Measurements from ENCODE around the gene ZNRF1.

ZNRF1 gene

GRCh38 chr16:75099738-75100602 lies 101.1 kb downstream of the ZNRF1 start:
- peak; percentile 69 for DNase-seq

DNA sequence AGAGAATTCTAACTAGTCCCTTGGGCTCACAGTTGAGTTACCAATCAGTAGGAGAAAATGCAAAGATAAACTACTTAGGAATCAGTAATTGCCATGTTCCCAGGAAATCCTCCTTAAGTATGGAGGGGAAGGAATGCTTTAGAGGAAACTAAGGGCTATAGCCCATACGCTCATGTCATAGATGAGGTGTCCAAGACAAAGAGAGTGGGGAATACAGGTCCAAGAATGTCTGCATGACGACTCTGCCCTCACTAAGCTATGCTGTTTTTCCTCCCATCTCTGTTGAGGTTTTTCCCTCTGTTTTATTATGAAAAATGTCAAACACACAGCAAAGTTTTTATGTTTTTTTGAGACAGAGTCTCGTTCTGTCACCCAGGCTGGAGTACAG lies 101.8 kb downstream of the ZNRF1 start:
- no peak for DNase-seq

DNA sequence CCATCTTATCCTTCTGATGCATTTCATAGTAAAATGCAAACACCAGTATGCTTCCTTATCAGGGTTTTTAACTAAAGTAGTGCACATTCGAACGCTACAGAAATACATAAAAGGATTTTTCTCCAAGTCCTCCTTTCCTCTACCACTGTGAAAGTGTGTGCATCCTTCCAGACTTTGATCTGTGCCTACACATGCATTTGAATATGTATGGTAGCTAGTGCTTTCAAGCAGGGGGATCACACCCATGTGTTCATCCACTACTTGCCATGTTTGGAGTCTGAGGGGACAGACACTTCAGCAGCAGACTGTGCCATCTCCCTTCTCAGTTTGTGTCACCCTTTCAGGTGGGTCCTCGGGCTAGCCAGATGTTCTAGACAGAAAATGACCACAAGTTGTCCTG lies 102.8 kb downstream of the ZNRF1 start:
- no peak for DNase-seq

- DNase-seq: no peak
Measured at GRCh38 chr16:75102595-75102994, 103.8 kb downstream of the ZNRF1 start.

- DNase-seq: no peak
Measured at GRCh38 chr16:75103994-75104393, 105.2 kb downstream of the ZNRF1 start.

GRCh38 chr16:75104836-75105235 lies 106.0 kb downstream of the ZNRF1 start:
- no peak for DNase-seq

DNA sequence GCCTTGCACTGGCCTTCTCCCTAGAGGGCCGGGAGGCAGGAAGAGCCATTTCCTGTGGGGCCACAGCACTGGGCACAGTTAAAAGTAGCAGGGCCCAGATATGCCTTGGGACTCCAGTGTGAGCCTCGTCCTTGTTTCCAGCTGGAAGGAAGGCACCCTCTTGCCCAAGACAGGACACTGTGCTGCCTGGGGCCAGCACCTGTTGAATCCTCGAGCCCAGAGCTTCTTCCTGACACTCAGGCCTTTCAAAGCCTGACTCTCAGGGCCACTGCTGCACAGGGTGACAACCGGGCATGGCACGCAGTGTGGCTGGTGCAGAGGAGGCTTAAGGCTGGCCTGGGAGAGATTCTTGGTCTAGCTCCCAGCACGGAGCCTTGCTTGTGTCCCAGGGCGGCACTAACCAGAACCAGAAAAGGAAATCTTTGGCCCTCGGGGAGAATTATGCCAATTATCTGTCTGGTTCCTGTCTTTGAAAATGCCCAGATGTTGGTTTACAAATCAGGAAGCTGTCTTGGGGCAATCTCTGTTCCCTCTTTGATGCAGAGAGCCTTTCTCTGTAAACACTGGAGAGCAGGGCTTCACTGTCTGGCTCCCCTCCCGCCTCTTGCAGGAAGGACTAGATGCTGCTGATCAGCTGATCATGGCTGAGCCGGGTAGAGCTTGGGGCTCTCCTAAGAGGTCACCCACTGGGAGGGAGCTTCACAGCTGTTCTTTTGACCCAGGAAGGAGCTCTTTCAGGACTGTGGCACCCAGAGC lies 106.7 kb downstream of the ZNRF1 start:
- DNase-seq: no peak

DNA sequence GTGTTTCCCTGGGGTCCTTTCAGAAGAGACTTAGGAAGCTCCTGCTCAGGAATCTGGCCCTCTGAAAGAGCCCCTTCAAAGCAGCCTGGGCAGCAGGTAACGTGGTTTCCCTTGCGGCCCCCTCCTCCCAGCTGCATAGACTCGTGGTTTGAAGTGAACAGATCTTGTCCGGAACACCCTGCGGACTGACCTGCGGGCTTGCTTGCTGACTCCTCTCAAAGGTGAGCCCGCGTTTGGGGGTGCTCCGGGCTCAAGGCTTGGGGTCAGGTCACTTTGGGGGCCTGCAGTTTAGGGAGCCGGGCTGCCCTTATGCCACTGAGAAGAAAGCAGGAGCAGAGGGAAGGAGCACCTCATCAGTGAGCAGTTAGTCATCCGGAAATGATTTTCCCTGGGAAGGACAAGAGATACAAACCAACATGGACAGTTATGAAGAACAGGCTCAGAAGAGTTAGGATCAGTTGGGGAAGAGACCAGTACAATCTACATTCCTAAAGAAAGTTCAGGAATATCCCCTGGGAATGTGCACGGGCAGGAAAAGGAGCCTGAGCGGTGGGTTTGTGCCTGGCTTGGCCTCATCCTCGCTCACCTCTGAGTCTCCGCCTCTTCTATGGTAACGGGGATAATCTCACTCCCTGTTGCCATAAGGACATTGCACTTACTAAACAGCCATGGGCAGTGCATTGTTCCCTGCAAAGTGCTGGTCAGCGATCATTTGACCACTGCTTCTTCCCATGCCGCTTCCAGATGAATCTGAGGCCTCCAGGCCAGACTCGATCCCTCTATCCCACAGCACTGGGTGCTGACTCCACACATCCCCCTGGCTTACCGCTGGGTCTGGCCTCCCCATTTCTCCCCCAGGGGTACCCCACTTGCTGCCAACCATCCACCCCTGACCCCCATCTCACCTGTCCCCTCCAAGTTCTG lies 107.8 kb downstream of the ZNRF1 start:
- no peak for DNase-seq

DNA sequence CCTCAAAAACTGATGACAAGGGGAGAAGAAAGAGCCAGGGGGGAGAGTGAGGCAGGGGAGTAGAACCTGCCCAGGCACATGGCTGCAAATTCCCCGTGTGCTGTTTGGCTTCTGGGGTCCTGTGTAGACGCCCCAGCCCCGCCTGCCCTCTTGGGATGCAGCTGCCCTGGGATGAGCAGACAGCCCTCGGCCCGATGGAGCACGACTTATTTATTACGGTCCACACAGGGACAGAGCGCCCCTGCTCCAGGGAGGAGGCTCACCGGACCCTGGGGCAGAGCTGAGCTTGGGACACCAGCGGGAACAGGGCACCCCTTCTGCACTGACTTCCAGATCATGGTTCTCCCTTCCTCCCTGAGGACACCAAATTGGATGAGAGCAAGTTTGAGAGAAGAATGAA lies 108.7 kb downstream of the ZNRF1 start:
- DNase-seq: no peak

- peak; percentile 89 for DNase-seq
Measured at GRCh38 chr16:75108792-75109731, 110.2 kb downstream of the ZNRF1 start.

- DNase-seq: peak; percentile 41
Measured at GRCh38 chr16:75109732-75110243, 111.0 kb downstream of the ZNRF1 start.

- peak; percentile 89 for DNase-seq
Measured at GRCh38 chr16:75110637-75111513, 112.1 kb downstream of the ZNRF1 start.

- no peak for DNase-seq
Measured at GRCh38 chr16:75111514-75111940, 112.7 kb downstream of the ZNRF1 start.

GRCh38 chr16:75111961-75112733 lies 113.3 kb downstream of the ZNRF1 start:
- DNase-seq: no peak

- no peak for DNase-seq
Measured at GRCh38 chr16:75112734-75113491, 114.1 kb downstream of the ZNRF1 start.

GRCh38 chr16:75113541-75114121 lies 114.8 kb downstream of the ZNRF1 start:
- DNase-seq: no peak

- no peak for DNase-seq
Measured at GRCh38 chr16:75114179-75114945, 115.5 kb downstream of the ZNRF1 start.

Data from activated CD4-positive, alpha-beta T cell treated with anti-CD3 and anti-CD28 coated beads, Interleukin-10, Interleukin-2, amounts not matched to agents 100 ng/mL and 50 ng/mL, durations not matched to agents 16 hours and 8 hours (primary cell).